ENCODE results near the gene PIK3CA. TPM values are rescaled to one million over a fixed set of nuclear protein-coding genes. Genes with fewer than 3 reads are reported as not detected.
A peak's percentile ranks its signal among the peaks of the same experiment; 100 is the strongest.

Gene PIK3CA
- total RNA-seq, 2 donors from 2014 or later: 6.3 to 11.7 TPM

GRCh38 chr3:179175358-179175757 is 27.2 kb downstream of the PIK3CA start:
- ATAC-seq (no peak), DNase-seq (no peak)
- no peaks in the 10 kb centered on the region for H3K27me3 ChIP-seq
- WGBS, 2 donors: 78 to 82% methylated on average over 3 of the region's 3 CpGs
- no peak overlapping the region for H3K27ac ChIP-seq
- no peak overlapping the region for H3K4me3 ChIP-seq
- H3K9me3 ChIP-seq: no peaks in the 10 kb centered on the region
- peaks cover 13% of the 10 kb centered on the region for H3K4me1 ChIP-seq
- TF ChIP-seq CTCF (IDR thresholded peaks at IDR 0.05): no peak
- TF ChIP-seq POLR2A (IDR thresholded peaks at IDR 0.05): no peak
- intact Hi-C loops (cut with DNase I): no loop called here
- no peaks in the 10 kb centered on the region for H3K36me3 ChIP-seq (replicated peaks in 1 of 2; ENCODE audit: insufficient read depth in 1 of 2, low read depth in 2 of 2)

GRCh38 chr3:179177611-179178010 is 29.5 kb downstream of the PIK3CA start:
- TF ChIP-seq POLR2A (IDR thresholded peaks at IDR 0.05): no peak
- TF ChIP-seq CTCF (IDR thresholded peaks at IDR 0.05): no peak
- no peaks in the 10 kb centered on the region for H3K27me3 ChIP-seq
- no peak overlapping the region for H3K27ac ChIP-seq
- H3K4me3 ChIP-seq: no peak overlapping the region
- H3K4me1 ChIP-seq: peaks cover 36% of the 10 kb centered on the region
- ATAC-seq (no peak), DNase-seq (no peak)
- no peaks in the 10 kb centered on the region for H3K36me3 ChIP-seq (replicated peaks in 1 of 2; ENCODE audit: insufficient read depth in 1 of 2, low read depth in 2 of 2)
- intact Hi-C loops (cut with DNase I): no loop called here
- H3K9me3 ChIP-seq: no peaks in the 10 kb centered on the region

- peaks cover 51% of the 10 kb centered on the region for H3K4me1 ChIP-seq
- no peaks in the 10 kb centered on the region for H3K36me3 ChIP-seq (replicated peaks in 1 of 2; ENCODE audit: insufficient read depth in 1 of 2, low read depth in 2 of 2)
- intact Hi-C loops (cut with DNase I): no loop called here
- H3K9me3 ChIP-seq: no peaks in the 10 kb centered on the region
- no peaks in the 10 kb centered on the region for H3K27me3 ChIP-seq
- DNase-seq (no peak), ATAC-seq (no peak)
- WGBS, 2 donors: 40 to 46% methylated on average over 2 of the region's 2 CpGs
- TF ChIP-seq POLR2A (IDR thresholded peaks at IDR 0.05) (no peak), CTCF (IDR thresholded peaks at IDR 0.05) (no peak)
- no peak overlapping the region for H3K4me3 ChIP-seq
- H3K27ac ChIP-seq: peak overlapping the region in 2 of 4 donors; percentile 48 to 55
Measured at GRCh38 chr3:179179256-179179655, 31.1 kb downstream of the PIK3CA start.

GRCh38 chr3:179179979-179180759 is 32.0 kb downstream of the PIK3CA start:
- TF ChIP-seq POLR2A (IDR thresholded peaks at IDR 0.05) (no peak), CTCF (IDR thresholded peaks at IDR 0.05) (no peak)
- peak overlapping the region; percentile 8 to 55 (median 33) for H3K27ac ChIP-seq
- H3K27me3 ChIP-seq: no peaks in the 10 kb centered on the region
- peaks cover 53% of the 10 kb centered on the region for H3K4me1 ChIP-seq
- no peak overlapping the region for H3K4me3 ChIP-seq
- WGBS, 2 donors: 26 to 42% methylated on average over 1 of the region's 1 CpG
- H3K36me3 ChIP-seq (replicated peaks in 1 of 2; ENCODE audit: insufficient read depth in 1 of 2, low read depth in 2 of 2): no peaks in the 10 kb centered on the region
- DNase-seq (no peak), ATAC-seq (peak; percentile 67)
- intact Hi-C loops (cut with DNase I): no loop called here
- no peaks in the 10 kb centered on the region for H3K9me3 ChIP-seq

- Histone ChIP-seq H3K27ac (peak overlapping the region in 2 of 4 donors; percentile 46 to 48), H3K27me3 (no peaks in the 10 kb centered on the region), H3K36me3 (replicated peaks in 1 of 2; ENCODE audit: insufficient read depth in 1 of 2, low read depth in 2 of 2) (no peaks in the 10 kb centered on the region), H3K4me1 (peaks cover 53% of the 10 kb centered on the region), H3K9me3 (no peaks in the 10 kb centered on the region), H3K4me3 (no peak overlapping the region)
- no peak for DNase-seq
- peak; percentile 54 for ATAC-seq
- 57 to 63% methylated on average over 1 of the region's 1 CpG for WGBS, 2 donors
- intact Hi-C loops (cut with DNase I): no loop called here
- TF ChIP-seq CTCF (IDR thresholded peaks at IDR 0.05): no peak
- TF ChIP-seq POLR2A (IDR thresholded peaks at IDR 0.05): no peak
Measured at GRCh38 chr3:179181021-179181472, 32.9 kb downstream of the PIK3CA start.
